Fibroblast of pulmonary artery (primary cell): ENCODE results near the gene NETO2.

ENCODE experiments used
- DNase-seq: peaks from one replicate; pipeline ENCODE4 v3.0.0-alpha.2; 2010; ENCODE audit warnings: low read depth
- H3K4me3 ChIP-seq: replicated peaks from 2 replicates; pipeline ENCODE4 v1.5.1; 2011; ENCODE audit warnings: low read depth, mild to moderate bottlenecking, control low read depth, low read length, moderate library complexity
- TF ChIP-seq, protein P1 (sequence below): IDR thresholded peaks from 2 replicates; pipeline ENCODE4 v1.5.1; 2011; ENCODE audit warnings: mild to moderate bottlenecking, control low read depth, low read length, inconsistent platforms; ENCODE audit errors: missing control alignments

The NETO2 gene

DNA sequence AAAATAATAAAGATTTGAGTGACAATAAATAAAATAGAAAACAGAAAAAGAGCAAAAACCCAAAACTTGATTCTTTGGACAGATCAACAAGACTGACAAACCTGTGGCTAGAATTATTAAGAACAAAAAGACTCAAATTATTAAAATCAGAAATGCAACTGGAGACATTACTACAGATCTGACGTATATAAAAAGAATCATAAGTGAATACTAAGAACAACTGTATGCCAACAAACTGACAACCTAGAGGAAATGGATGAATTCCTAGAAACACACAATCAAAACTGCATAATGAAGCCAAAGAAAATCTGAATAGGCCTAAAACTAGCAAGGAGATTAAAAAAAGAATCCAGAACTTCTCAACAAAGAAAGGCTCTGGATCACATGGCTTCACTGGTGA, 47.4 kb downstream of the NETO2 start:
- TF ChIP-seq, protein P1, sequence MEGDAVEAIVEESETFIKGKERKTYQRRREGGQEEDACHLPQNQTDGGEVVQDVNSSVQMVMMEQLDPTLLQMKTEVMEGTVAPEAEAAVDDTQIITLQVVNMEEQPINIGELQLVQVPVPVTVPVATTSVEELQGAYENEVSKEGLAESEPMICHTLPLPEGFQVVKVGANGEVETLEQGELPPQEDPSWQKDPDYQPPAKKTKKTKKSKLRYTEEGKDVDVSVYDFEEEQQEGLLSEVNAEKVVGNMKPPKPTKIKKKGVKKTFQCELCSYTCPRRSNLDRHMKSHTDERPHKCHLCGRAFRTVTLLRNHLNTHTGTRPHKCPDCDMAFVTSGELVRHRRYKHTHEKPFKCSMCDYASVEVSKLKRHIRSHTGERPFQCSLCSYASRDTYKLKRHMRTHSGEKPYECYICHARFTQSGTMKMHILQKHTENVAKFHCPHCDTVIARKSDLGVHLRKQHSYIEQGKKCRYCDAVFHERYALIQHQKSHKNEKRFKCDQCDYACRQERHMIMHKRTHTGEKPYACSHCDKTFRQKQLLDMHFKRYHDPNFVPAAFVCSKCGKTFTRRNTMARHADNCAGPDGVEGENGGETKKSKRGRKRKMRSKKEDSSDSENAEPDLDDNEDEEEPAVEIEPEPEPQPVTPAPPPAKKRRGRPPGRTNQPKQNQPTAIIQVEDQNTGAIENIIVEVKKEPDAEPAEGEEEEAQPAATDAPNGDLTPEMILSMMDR: no peak
- H3K4me3 ChIP-seq: no peak overlapping the region
- peak; percentile 24 for DNase-seq

DNA sequence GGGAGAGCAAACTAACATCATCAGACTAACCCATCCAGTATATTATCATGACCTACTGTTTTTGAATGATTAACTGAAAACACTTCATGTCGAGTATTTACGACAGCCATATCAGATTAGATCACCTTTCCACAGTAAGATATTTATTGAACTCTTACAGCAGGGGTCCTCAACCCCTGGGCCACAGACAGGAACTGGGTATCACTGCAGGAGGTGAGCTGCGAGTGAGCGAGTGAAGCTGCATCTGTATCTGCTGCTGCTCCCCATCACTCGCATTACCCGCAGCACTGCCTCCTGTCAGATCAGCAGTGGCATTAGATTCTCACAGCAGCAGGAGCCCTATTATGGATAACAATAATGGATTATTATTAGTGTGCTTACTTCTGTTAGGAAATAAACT, 59.5 kb downstream of the NETO2 start:
- TF ChIP-seq, protein P1: no peak
- no peak overlapping the region for H3K4me3 ChIP-seq
- DNase-seq: no peak

DNA sequence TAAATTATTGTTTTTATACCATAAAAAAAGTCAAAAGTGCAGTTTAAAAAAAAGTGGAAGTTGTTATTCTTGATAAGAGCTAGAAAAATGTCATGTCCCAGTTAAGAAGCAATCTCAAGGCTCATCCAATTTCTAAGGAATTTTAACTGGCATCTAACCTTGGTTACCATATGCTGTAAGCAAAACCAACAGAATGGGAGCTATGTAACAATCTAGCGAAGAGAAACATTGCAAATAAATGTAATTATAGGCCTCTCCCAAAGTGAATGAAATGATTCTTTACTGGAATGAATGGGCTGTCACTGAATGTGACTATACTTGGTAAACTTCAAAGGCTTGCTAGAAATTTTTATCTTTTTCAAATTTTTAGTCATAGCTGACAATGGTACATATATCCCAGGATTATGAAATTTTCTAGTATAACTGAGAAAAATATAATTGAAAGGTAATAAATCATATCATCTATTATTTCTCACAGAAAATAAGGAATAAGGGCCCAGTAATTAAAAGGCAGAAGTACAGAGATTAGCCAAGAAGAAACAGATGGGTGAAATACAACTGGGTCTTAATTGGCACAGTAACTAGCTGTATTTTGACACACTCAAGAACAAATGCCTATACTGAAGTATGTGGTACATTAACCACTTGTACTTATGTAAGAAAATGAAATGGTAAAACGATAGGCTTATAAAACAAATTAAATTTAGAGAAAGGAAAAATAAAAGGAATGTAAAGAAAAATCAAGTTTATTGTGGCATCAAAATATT, 61.5 kb downstream of the NETO2 start:
- DNase-seq: no peak
- TF ChIP-seq, protein P1: no peak
- no peak overlapping the region for H3K4me3 ChIP-seq

DNA sequence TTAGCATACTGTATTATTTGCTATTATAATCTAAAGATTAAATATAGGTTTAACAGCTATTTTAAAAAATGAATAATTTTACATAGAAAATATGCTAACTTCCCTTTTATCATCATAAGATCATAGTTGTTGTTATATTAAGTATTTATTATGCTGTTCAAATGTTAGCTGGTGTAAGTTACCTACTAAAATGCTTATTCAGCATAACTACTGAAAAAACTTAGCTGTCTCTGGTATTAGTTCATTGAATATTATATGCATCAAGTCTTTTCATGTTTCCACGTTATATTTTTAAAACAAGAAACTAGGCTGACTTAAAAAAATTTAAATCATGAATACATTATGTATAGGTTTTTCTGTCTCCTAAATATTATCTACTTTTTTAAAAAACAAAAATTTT, 62.6 kb downstream of the NETO2 start:
- no peak for DNase-seq
- H3K4me3 ChIP-seq: no peak overlapping the region
- TF ChIP-seq, protein P1: no peak

DNA sequence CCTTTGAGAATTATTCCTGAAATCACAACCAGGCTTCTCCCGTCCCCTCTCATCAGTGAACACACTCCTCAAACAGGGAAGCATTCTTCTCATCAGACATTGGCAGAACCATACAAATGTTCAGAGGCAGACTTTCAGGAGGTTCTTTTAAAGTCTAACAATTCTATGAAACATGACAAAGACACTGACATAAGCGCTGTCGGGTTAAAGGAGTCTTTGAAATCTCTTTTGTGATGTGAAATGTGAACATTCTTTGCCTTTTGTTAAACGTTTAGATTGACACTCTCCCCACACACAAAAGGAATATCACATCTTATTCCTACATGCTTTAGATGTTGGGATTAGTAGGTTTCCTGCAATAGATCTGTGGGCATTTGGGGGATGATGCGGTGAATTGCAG, 63.9 kb downstream of the NETO2 start:
- TF ChIP-seq, protein P1: no peak
- no peak for DNase-seq
- no peak overlapping the region for H3K4me3 ChIP-seq

- TF ChIP-seq, protein P1: no peak
- no peak overlapping the region for H3K4me3 ChIP-seq
- DNase-seq: no peak
Observed at GRCh38 chr16:47073223-47074155, 70.3 kb downstream of the NETO2 start.
